ENCODE data around the gene TFCP2L1. TPM values are rescaled to one million over a fixed set of nuclear protein-coding genes. Genes with fewer than 3 reads are reported as not detected.

TFCP2L1 gene
- total and polyA plus RNA-seq, 12 donors = 0.02 to 0.60 (median 0.14) TPM; not detected in 1

- Histone ChIP-seq H3K9me3 (no peaks in the 10 kb centered on the region), H3K4me3 (no peak overlapping the region), H3K27ac (no peak overlapping the region), H3K4me1 (peaks cover 0 to 6% (median 0%) of the 10 kb centered on the region in 9 donors), H3K27me3 (peaks cover 0 to 3% (median 0%) of the 10 kb centered on the region in 7 donors), H3K36me3 (no peaks in the 10 kb centered on the region)
- ATAC-seq = no peak
- 91 to 92% methylated on average over 15 of the region's 15 CpGs for WGBS, 2 donors
- TF ChIP-seq, protein P1, sequence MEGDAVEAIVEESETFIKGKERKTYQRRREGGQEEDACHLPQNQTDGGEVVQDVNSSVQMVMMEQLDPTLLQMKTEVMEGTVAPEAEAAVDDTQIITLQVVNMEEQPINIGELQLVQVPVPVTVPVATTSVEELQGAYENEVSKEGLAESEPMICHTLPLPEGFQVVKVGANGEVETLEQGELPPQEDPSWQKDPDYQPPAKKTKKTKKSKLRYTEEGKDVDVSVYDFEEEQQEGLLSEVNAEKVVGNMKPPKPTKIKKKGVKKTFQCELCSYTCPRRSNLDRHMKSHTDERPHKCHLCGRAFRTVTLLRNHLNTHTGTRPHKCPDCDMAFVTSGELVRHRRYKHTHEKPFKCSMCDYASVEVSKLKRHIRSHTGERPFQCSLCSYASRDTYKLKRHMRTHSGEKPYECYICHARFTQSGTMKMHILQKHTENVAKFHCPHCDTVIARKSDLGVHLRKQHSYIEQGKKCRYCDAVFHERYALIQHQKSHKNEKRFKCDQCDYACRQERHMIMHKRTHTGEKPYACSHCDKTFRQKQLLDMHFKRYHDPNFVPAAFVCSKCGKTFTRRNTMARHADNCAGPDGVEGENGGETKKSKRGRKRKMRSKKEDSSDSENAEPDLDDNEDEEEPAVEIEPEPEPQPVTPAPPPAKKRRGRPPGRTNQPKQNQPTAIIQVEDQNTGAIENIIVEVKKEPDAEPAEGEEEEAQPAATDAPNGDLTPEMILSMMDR (IDR thresholded peaks at IDR 0.05) = no peak
- intact Hi-C loops (cut with DNase I) = no loop called here
- no peak for DNase-seq
These were observed 45.9 kb upstream of the TFCP2L1 start for GRCh38 chr2:121330921-121331320.

- TF ChIP-seq, protein P1 (IDR thresholded peaks at IDR 0.05) = no peak
- 88% methylated on average over 6 of the region's 6 CpGs for WGBS, 2 donors
- no peaks in the 10 kb centered on the region for H3K4me1 ChIP-seq
- no peak overlapping the region for H3K4me3 ChIP-seq
- intact Hi-C loops (cut with DNase I) = loop anchor here in 2 of 10 donors (10.0 kb wide), 1 partner anchor 235 kb away; no protein-coding TSS in a partner anchor
- no peak for ATAC-seq
- H3K27ac ChIP-seq = no peak overlapping the region
- no peak for DNase-seq
- H3K27me3 ChIP-seq = peaks cover 0 to 3% (median 0%) of the 10 kb centered on the region in 7 donors
- no peaks in the 10 kb centered on the region for H3K36me3 ChIP-seq
- no peaks in the 10 kb centered on the region for H3K9me3 ChIP-seq
These were observed 44.8 kb upstream of the TFCP2L1 start for GRCh38 chr2:121329786-121330185.

- intact Hi-C loops (cut with DNase I) = loop anchor here in 2 of 10 donors (10.0 kb wide), 1 partner anchor 232 kb away; no protein-coding TSS in a partner anchor
- Histone ChIP-seq H3K27me3 (peaks cover 0 to 3% (median 0%) of the 10 kb centered on the region in 7 donors), H3K4me3 (no peak overlapping the region), H3K9me3 (no peaks in the 10 kb centered on the region), H3K4me1 (no peaks in the 10 kb centered on the region), H3K27ac (no peak overlapping the region), H3K36me3 (no peaks in the 10 kb centered on the region)
- DNase-seq = no peak
- WGBS, 2 donors = 82 to 90% methylated on average over 8 of the region's 8 CpGs
- no peak for ATAC-seq
- TF ChIP-seq, protein P1 (IDR thresholded peaks at IDR 0.05) = no peak
These were observed 41.6 kb upstream of the TFCP2L1 start for GRCh38 chr2:121326628-121327027.

- no peak for DNase-seq
- intact Hi-C loops (cut with DNase I) = loop anchor here in 2 of 10 donors (10.0 kb wide), 1 partner anchor 230 kb away; no protein-coding TSS in a partner anchor
- Histone ChIP-seq H3K27ac (no peak overlapping the region), H3K4me1 (no peaks in the 10 kb centered on the region), H3K27me3 (peaks cover 0 to 5% (median 0%) of the 10 kb centered on the region in 7 donors), H3K4me3 (no peak overlapping the region), H3K9me3 (no peaks in the 10 kb centered on the region), H3K36me3 (no peaks in the 10 kb centered on the region)
- 86 to 95% methylated on average over 7 of the region's 7 CpGs for WGBS, 2 donors
- ATAC-seq = no peak
- TF ChIP-seq, protein P1 (IDR thresholded peaks at IDR 0.05) = no peak
These were observed 39.6 kb upstream of the TFCP2L1 start for GRCh38 chr2:121324601-121325000.
